ENCODE measurements around the gene CCDC93.

- TF ChIP-seq CTCF (IDR thresholded peaks at IDR 0.05) (no peak), POLR2A (IDR thresholded peaks at IDR 0.05) (no peak), POLR2AphosphoS5 (IDR thresholded peaks at IDR 0.05) (no peak)
Measured at GRCh38 chr2:117933884-117934354, 80.0 kb downstream of the CCDC93 start.

Measured in breast epithelium (tissue), 3 donors.